Esophagus (tissue), 2 donors: ENCODE measurements around the gene AVPI1. TPM values are rescaled to one million over a fixed set of nuclear protein-coding genes. Genes with fewer than 3 reads are reported as not detected.
A peak's percentile ranks its signal among the peaks of the same experiment; 100 is the strongest.
"Not testable (repeated sequence)": the region's sequence is repeated elsewhere in the genome, so short reads cannot be mapped to it uniquely, and the experiment has no call there.

ENCODE experiments used
- H3K27ac ChIP-seq, 2 donors: one replicate each; pipeline ENCODE4 v1.5.1; 2013; ENCODE audit warnings: low read depth in 2 of 2, mild to moderate bottlenecking in 2 of 2, inconsistent platforms in 1 of 2, low read length in 1 of 2, moderate library complexity in 1 of 2
- H3K27me3 ChIP-seq, 2 donors: one replicate each; pipeline ENCODE4 v1.6.1; 2013; ENCODE audit warnings: low read length in 2 of 2, control low read depth in 1 of 2, mild to moderate bottlenecking in 1 of 2; ENCODE audit not compliant: insufficient read depth in 2 of 2, control insufficient read depth in 1 of 2
- H3K36me3 ChIP-seq, 2 donors: one replicate each; pipeline ENCODE4 v1.6.1; 2013; ENCODE audit warnings: low read length in 1 of 2; ENCODE audit not compliant: control insufficient read depth in 2 of 2, insufficient read depth in 2 of 2
- H3K4me1 ChIP-seq, 2 donors: one replicate each; pipeline ENCODE4 v1.6.1; 2013; ENCODE audit warnings: low read length in 1 of 2; ENCODE audit not compliant: control insufficient read depth in 2 of 2, insufficient read depth in 2 of 2
- H3K4me3 ChIP-seq, 2 donors: one replicate each; pipeline ENCODE4 v1.5.1; 2013; ENCODE audit warnings: low read length in 2 of 2, mild to moderate bottlenecking in 2 of 2, low read depth in 1 of 2, moderate library complexity in 1 of 2
- H3K9me3 ChIP-seq, 2 donors: one replicate each; pipeline ENCODE4 v1.6.1; 2013; ENCODE audit warnings: mild to moderate bottlenecking in 2 of 2, low read depth in 1 of 2, low read length in 1 of 2, moderate library complexity in 1 of 2; ENCODE audit not compliant: control insufficient read depth in 2 of 2, insufficient read depth in 1 of 2
- WGBS, 2 donors: extraction: QIAGEN DNeasy Blood & Tissue Kit; methylation state at CpG; one replicate each; pipeline ENCODE4 v1.1.7; 2013; 5-methylcytosine and 5-hydroxymethylcytosine counted together
- polyA plus RNA-seq, 2 donors: library from polyadenylated mRNA; stranded (reverse); fragments of 200-250 nt; gene quantifications; one replicate each; pipeline ENCODE4 v1.2.3, GENCODE V29; 2013
- donor health status: healthy with polysubstance abuse.
- donor health status: Bipolar disorder and iron deficiency.

AVPI1 gene
- polyA plus RNA-seq, 2 donors: 9.8 to 15.3 TPM

DNA sequence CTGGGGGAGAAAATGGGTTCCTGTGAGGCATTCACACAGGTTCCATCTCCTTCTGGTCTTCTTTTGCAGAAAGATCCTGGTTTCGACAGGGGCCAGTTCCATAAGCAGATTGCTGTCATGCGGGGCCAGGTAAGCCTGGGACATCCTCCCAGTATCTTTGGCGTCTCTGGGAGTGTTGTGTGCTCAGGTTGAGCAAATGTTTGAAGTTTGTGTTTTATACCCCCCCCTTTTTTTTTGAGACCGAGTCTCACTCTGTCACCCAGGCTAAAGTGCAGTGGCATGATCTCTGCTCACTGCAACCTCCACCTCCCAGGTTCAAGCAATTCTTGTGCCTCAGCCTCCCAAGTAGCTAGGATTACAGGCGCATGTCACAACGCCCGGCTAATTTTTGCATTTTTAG is 20.0 kb downstream of the AVPI1 start:
- Histone ChIP-seq H3K4me1 (no peaks in the 10 kb centered on the region), H3K4me3 (no peak overlapping the region), H3K9me3 (no peaks in the 10 kb centered on the region), H3K27ac (no peak overlapping the region), H3K27me3 (no peaks in the 10 kb centered on the region), H3K36me3 (peaks cover 0 to 13% of the 10 kb centered on the region in 2 donors)
- 90 to 93% methylated on average over 7 of the region's 7 CpGs for WGBS, 2 donors

DNA sequence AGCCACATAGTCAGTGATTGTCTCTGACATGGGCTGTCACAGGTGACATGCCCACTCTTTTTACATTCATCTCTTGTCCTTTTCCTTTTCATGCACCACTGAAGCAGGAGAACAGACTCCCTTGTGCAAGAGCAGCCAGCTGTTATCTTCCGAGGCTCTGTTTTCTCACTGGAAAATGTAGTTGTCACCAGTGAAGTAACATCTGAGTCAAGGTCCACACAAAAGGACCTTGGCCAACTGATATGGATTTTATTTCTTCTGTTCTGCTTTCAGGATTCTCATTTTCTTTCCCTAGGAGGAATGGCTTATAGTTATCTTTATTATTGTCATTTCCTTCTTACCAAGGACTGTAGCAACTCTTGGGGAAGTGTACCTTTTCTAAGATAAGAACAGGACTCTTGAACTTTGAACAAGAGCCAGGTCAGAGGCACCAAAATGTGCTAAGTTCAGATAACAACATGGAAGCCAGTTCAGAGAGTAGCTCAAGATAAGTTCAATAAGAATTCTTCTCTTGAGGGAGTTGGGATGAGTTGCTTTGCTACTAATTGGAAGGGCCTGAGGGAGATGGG is 22.7 kb downstream of the AVPI1 start:
- 76 to 88% methylated on average over 1 of the region's 1 CpG for WGBS, 2 donors
- peaks cover 0 to 10% of the 10 kb centered on the region in 2 donors for H3K36me3 ChIP-seq
- H3K27ac ChIP-seq: no peak overlapping the region

GRCh38 chr10:97659589-97659988 is 27.5 kb downstream of the AVPI1 start:
- H3K9me3 ChIP-seq: no peaks in the 10 kb centered on the region
- H3K27me3 ChIP-seq: no peaks in the 10 kb centered on the region
- peaks cover 6% of the 10 kb centered on the region in 2 donors for H3K36me3 ChIP-seq
- WGBS, 2 donors: 60 to 76% methylated on average over 1 of the region's 1 CpG
- no peak overlapping the region for H3K27ac ChIP-seq
- H3K4me1 ChIP-seq: no peaks in the 10 kb centered on the region
- H3K4me3 ChIP-seq: no peak overlapping the region

More for the DNA sequence above, 22.7 kb downstream of the AVPI1 start:
- no peaks in the 10 kb centered on the region for H3K4me1 ChIP-seq
- no peaks in the 10 kb centered on the region for H3K9me3 ChIP-seq
- no peak overlapping the region for H3K4me3 ChIP-seq
- no peaks in the 10 kb centered on the region for H3K27me3 ChIP-seq

- Histone ChIP-seq H3K36me3 (peaks cover 6 to 10% of the 10 kb centered on the region in 2 donors), H3K27ac (no peak overlapping the region), H3K4me1 (no peaks in the 10 kb centered on the region), H3K9me3 (no peaks in the 10 kb centered on the region), H3K27me3 (no peaks in the 10 kb centered on the region), H3K4me3 (no peak overlapping the region)
- whole genome bisulfite sequencing, 2 donors: 95 to 96% methylated on average over 5 of the region's 5 CpGs
Observed at GRCh38 chr10:97656777-97657176, 30.3 kb downstream of the AVPI1 start.

DNA sequence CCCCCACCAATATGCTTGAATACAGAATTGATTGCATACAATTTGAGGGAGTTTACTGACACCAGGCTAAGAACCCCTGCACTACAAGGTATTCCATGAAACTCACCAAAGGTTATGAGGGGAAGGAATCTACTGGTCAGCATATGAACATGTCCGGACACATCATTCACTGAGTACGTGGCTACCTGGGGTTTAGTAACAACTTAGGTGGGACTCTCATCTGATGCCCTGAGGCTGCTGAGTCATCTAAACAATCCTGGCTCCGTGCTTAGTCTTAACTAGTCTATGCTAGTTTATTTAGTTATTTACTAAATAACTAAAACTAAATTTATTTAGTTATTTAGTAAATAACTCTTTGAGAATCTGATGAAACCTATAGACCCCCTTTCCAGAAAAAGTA is 35.3 kb downstream of the AVPI1 start:
- no peaks in the 10 kb centered on the region for H3K4me1 ChIP-seq
- no peaks in the 10 kb centered on the region for H3K9me3 ChIP-seq
- peaks cover 8 to 12% of the 10 kb centered on the region in 2 donors for H3K36me3 ChIP-seq
- H3K27me3 ChIP-seq: no peaks in the 10 kb centered on the region
- H3K4me3 ChIP-seq: no peak overlapping the region
- WGBS, 2 donors: 66 to 71% methylated on average over 3 of the region's 3 CpGs
- peak overlapping the region in 1 of 2 donors; percentile 9 for H3K27ac ChIP-seq

GRCh38 chr10:97650726-97651125 is 36.3 kb downstream of the AVPI1 start:
- no peaks in the 10 kb centered on the region for H3K4me1 ChIP-seq
- no peaks in the 10 kb centered on the region for H3K27me3 ChIP-seq
- H3K27ac ChIP-seq: peak overlapping the region in 1 of 2 donors; percentile 16
- peaks cover 5 to 7% of the 10 kb centered on the region in 2 donors for H3K36me3 ChIP-seq
- no peaks in the 10 kb centered on the region for H3K9me3 ChIP-seq
- 86 to 90% methylated on average over 3 of the region's 3 CpGs for WGBS, 2 donors
- no peak overlapping the region for H3K4me3 ChIP-seq

GRCh38 chr10:97649405-97649750 is 37.7 kb downstream of the AVPI1 start:
- not testable (repeated sequence) for H3K4me3 ChIP-seq, H3K36me3 ChIP-seq, H3K9me3 ChIP-seq, H3K27ac ChIP-seq, H3K27me3 ChIP-seq, H3K4me1 ChIP-seq
- WGBS, 2 donors: 97 to 98% methylated on average over 3 to 4 of the region's 4 CpGs

- peaks cover 5 to 9% of the 10 kb centered on the region in 2 donors for H3K36me3 ChIP-seq
Observed at GRCh38 chr10:97648562-97649404, 38.3 kb downstream of the AVPI1 start.

GRCh38 chr10:97647556-97647955 is 39.5 kb downstream of the AVPI1 start:
- peaks cover 5% of the 10 kb centered on the region in 2 donors for H3K36me3 ChIP-seq
- 70 to 84% methylated on average over 1 of the region's 1 CpG for WGBS, 2 donors
- no peaks in the 10 kb centered on the region for H3K9me3 ChIP-seq
- no peaks in the 10 kb centered on the region for H3K27me3 ChIP-seq
- peak overlapping the region; percentile 45 to 52 for H3K27ac ChIP-seq
- H3K4me1 ChIP-seq: no peaks in the 10 kb centered on the region
- H3K4me3 ChIP-seq: no peak overlapping the region

More at GRCh38 chr10:97648562-97649404, 38.3 kb downstream of the AVPI1 start:
- no peaks in the 10 kb centered on the region for H3K27me3 ChIP-seq
- no peaks in the 10 kb centered on the region for H3K9me3 ChIP-seq
- peak overlapping the region; percentile 67 to 85 for H3K27ac ChIP-seq
- H3K4me1 ChIP-seq: no peaks in the 10 kb centered on the region
- H3K4me3 ChIP-seq: no peak overlapping the region
- WGBS, 2 donors: 70 to 71% methylated on average over 5 of the region's 5 CpGs
